Natural killer cell (primary cell): ENCODE results near the gene PRCC. TPM values are rescaled to one million over a fixed set of nuclear protein-coding genes. Genes with fewer than 3 reads are reported as not detected.

Experiments used
- ATAC-seq, 3 donors: fragments of 150-1000 bp in 2 of 3; fragments of 200-7000 bp in 1 of 3; cut with Tn5 transposase; 1 replicate in 1 of 3; 2 replicates in 2 of 3; pipeline ENCODE4 v1.10.0; 2021; ENCODE audit warnings: mild to moderate bottlenecking in 2 of 3, moderate library complexity in 2 of 3
- DNase-seq, 2 donors: peaks; one replicate each; pipeline versions ENCODE4 v3.0.0 to v3.0.0-alpha.2; 2013 to 2021; ENCODE audit warnings: mixed read lengths in 1 of 2
- H3K27ac ChIP-seq: one replicate; pipeline ENCODE4 v1.5.1; 2013; ENCODE audit warnings: mild to moderate bottlenecking, low read length
- H3K27me3 ChIP-seq: one replicate; pipeline ENCODE4 v1.6.1; 2013; ENCODE audit warnings: low read length; ENCODE audit not compliant: control insufficient read depth, insufficient read depth
- H3K36me3 ChIP-seq: one replicate; pipeline ENCODE4 v1.6.1; 2013; ENCODE audit warnings: low read length; ENCODE audit not compliant: control insufficient read depth, insufficient read depth
- H3K4me1 ChIP-seq: one replicate; pipeline ENCODE4 v1.6.1; 2013; ENCODE audit warnings: low read length; ENCODE audit not compliant: control insufficient read depth, insufficient read depth
- H3K4me3 ChIP-seq: one replicate; pipeline ENCODE4 v1.5.1; 2013; ENCODE audit warnings: low read length
- H3K9me3 ChIP-seq: one replicate; pipeline ENCODE4 v1.6.1; 2013; ENCODE audit warnings: low read length; ENCODE audit not compliant: control insufficient read depth, insufficient read depth
- H3K27ac Mint-ChIP-seq, 2 donors: one replicate each; pipeline ENCODE4 v1.8.0; 2022; ENCODE audit warnings: mild to moderate bottlenecking in 2 of 2, mixed read lengths in 2 of 2, moderate library complexity in 1 of 2
- H3K27me3 Mint-ChIP-seq, 2 donors: one replicate each; pipeline ENCODE4 v1.8.0; 2022; ENCODE audit warnings: low read depth in 2 of 2, mixed read lengths in 2 of 2
- H3K36me3 Mint-ChIP-seq: one replicate; pipeline ENCODE4 v1.8.0; 2022; ENCODE audit warnings: mixed read lengths
- H3K4me1 Mint-ChIP-seq, 2 donors: one replicate each; pipeline ENCODE4 v1.8.0; 2022; ENCODE audit warnings: mixed read lengths in 2 of 2
- H3K4me3 Mint-ChIP-seq: one replicate; pipeline ENCODE4 v1.8.0; 2022; ENCODE audit warnings: mild to moderate bottlenecking, moderate library complexity, mixed read lengths
- H3K9me3 Mint-ChIP-seq, 2 donors: one replicate each; pipeline ENCODE4 v1.8.0; 2022; ENCODE audit warnings: mixed read lengths in 2 of 2
- WGBS: methylation state at CpG from one replicate; pipeline ENCODE4 v1.1.7; 2013; ENCODE audit warnings: missing lambda C conversion rate; ENCODE audit not compliant: insufficient coverage; 5-methylcytosine and 5-hydroxymethylcytosine counted together
- intact Hi-C: fragments of 100-400 bp; cut with micrococcal nuclease; formaldehyde crosslinking; loops from one replicate; pipeline ENCODE4 v1.14.2; 2022
- total RNA-seq, 4 donors: library from RNA; stranded (reverse); fragments of 120-200 nt in 1 of 4; gene quantifications; one replicate each; pipeline versions ENCODE4 v1.2.3 to v1.2.4, GENCODE V29; 2013 to 2022
- TF ChIP-seq, protein P1 (sequence below): fragments of 200-600 bp; IDR thresholded peaks from one replicate; pipeline ENCODE4 v1.8.0; 2022; ENCODE audit warnings: antibody characterized with exemption

Gene PRCC
- total RNA-seq, 3 donors from 2014 or later (not counting 1 experiment from before 2014, with no cell fraction given), result 66.5 to 92.4 (median 69.1) TPM

DNA sequence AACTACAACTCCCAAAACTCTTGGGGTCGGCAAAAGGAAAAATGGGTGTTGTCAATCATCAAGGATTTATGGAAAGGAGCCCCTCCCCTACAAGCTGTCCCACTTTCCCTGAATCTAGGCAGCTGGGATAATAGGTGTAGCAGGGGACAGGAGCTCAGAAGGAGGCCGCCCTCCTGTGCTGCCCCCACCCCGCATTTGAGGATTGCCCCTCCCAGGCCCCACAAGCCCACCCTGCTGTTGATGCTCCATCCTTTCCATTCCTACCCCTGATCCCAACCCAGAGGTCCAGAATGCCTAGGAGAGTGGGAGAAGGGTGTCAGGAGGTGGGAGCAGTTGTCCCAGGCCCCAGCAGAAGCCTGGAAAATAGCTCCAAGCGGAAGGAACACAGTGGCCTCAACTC lies 24.5 kb upstream of the PRCC start:
- DNase-seq (peak in 1 of 2 donors; percentile 2), ATAC-seq (no peak)
- Histone ChIP-seq H3K36me3 (peaks cover 17% of the 10 kb centered on the region), H3K9me3 (no peaks in the 10 kb centered on the region), H3K4me3 (no peak overlapping the region), H3K4me1 (peaks cover 33% of the 10 kb centered on the region), H3K27ac (no peak overlapping the region), H3K27me3 (no peaks in the 10 kb centered on the region)
- no peaks in the 10 kb centered on the region for H3K9me3 Mint-ChIP-seq
- intact Hi-C loops, result no loop called here
- peaks cover 45 to 46% of the 10 kb centered on the region in 2 donors for H3K4me1 Mint-ChIP-seq
- no peaks in the 10 kb centered on the region for H3K27me3 Mint-ChIP-seq
- TF ChIP-seq, protein P1, sequence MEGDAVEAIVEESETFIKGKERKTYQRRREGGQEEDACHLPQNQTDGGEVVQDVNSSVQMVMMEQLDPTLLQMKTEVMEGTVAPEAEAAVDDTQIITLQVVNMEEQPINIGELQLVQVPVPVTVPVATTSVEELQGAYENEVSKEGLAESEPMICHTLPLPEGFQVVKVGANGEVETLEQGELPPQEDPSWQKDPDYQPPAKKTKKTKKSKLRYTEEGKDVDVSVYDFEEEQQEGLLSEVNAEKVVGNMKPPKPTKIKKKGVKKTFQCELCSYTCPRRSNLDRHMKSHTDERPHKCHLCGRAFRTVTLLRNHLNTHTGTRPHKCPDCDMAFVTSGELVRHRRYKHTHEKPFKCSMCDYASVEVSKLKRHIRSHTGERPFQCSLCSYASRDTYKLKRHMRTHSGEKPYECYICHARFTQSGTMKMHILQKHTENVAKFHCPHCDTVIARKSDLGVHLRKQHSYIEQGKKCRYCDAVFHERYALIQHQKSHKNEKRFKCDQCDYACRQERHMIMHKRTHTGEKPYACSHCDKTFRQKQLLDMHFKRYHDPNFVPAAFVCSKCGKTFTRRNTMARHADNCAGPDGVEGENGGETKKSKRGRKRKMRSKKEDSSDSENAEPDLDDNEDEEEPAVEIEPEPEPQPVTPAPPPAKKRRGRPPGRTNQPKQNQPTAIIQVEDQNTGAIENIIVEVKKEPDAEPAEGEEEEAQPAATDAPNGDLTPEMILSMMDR, result no peak
- peak overlapping the region; percentile 95 to 96 for H3K27ac Mint-ChIP-seq
- no peak overlapping the region for H3K4me3 Mint-ChIP-seq
- WGBS, result 100% methylated on average over 3 of the region's 4 CpGs
- H3K36me3 Mint-ChIP-seq, result no peaks in the 10 kb centered on the region

DNA sequence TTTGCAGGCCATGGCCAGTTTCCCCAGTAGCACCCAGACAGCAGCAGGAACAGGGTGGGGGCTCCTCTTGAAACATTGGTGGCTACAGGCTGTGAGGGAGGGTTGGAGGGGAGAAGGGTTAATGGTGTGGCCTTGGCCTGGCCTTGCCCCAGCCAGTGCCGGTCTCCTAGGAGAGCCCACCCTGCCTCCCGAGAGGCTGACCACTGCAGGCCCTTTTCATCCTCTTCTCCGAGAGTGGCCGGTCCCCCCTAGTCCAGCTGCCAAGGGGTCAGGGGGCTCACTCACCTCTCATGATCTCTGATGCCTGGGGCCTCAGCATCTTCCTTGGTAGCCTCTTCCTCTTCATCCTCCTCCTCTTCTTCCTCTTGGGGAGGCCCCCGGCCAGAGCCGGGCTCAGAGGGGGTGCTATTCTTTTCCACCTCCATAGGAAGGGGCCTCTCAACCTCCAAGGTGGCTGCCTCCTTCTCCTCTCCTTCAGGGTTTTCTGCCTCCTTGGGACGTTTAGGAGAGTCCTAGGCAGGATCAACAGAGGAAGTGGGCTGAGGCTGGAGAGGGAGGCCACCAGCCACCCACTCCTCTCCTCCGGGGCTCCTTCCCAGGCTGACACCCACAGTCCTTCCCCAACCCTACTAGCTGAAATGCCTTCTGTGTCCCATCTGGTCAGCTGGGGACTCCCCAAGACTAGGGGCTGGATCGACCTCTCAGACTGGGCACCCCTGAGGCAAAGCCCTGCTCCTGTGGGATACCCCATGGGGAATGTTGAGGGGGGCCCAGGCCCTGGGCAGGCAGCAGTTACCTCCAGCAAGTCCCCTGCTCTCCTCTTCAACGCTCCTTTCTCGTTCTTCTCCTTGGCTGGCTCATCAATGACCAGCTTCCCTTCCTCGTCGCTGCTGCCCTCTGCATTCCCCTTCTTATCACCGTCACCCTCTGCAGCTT lies 23.7 kb upstream of the PRCC start:
- H3K4me1 Mint-ChIP-seq, result peaks cover 52 to 54% of the 10 kb centered on the region in 2 donors
- peaks cover 16% of the 10 kb centered on the region for H3K36me3 ChIP-seq
- peaks cover 42% of the 10 kb centered on the region for H3K4me1 ChIP-seq
- no peaks in the 10 kb centered on the region for H3K27me3 ChIP-seq
- no peaks in the 10 kb centered on the region for H3K9me3 Mint-ChIP-seq
- H3K27ac Mint-ChIP-seq, result peak overlapping the region; percentile 57 to 94
- ATAC-seq (no peak), DNase-seq (peak in 1 of 2 donors; percentile 7)
- WGBS, result 89% methylated on average over 13 of the region's 14 CpGs
- H3K36me3 Mint-ChIP-seq, result no peaks in the 10 kb centered on the region
- no peaks in the 10 kb centered on the region for H3K9me3 ChIP-seq
- intact Hi-C loops, result no loop called here
- H3K4me3 Mint-ChIP-seq, result no peak overlapping the region
- H3K4me3 ChIP-seq, result no peak overlapping the region
- no peaks in the 10 kb centered on the region for H3K27me3 Mint-ChIP-seq
- no peak overlapping the region for H3K27ac ChIP-seq
- TF ChIP-seq, protein P1, result no peak

DNA sequence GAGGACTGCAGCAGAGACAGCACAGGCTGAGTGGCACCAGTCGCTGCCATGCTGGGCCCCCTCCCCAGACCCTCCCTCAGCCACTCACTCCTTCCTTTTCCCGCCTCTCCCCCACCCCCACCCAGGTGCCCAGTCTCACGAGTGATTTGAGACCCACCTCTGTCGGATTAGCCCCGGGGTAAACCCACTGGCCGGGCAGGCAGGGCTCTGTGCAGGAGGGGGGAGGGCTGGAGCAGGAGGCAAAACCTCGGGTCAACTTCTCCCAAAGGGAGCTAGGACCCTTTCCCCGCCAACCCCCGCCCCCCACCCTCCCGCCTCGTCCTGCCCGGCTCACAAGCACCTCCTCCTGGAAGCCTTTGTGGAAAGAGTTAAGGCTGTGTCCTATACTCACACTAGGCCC lies 23.0 kb upstream of the PRCC start:
- TF ChIP-seq, protein P1, result no peak
- Mint-ChIP-seq H3K9me3 (no peaks in the 10 kb centered on the region), H3K4me3 (no peak overlapping the region), H3K27ac (peak overlapping the region; percentile 57 to 94), H3K4me1 (peaks cover 56 to 61% of the 10 kb centered on the region in 2 donors), H3K27me3 (no peaks in the 10 kb centered on the region), H3K36me3 (no peaks in the 10 kb centered on the region)
- Histone ChIP-seq H3K27me3 (no peaks in the 10 kb centered on the region), H3K27ac (no peak overlapping the region), H3K36me3 (peaks cover 16% of the 10 kb centered on the region), H3K9me3 (no peaks in the 10 kb centered on the region), H3K4me1 (peaks cover 49% of the 10 kb centered on the region), H3K4me3 (no peak overlapping the region)
- 96% methylated on average over 6 of the region's 12 CpGs for WGBS
- intact Hi-C loops, result no loop called here
- ATAC-seq, result no peak
- no peak for DNase-seq
